GM21528 (cell line): ENCODE measurements around the gene C5orf47.

Experiments
- ATAC-seq: cut with Tn5 transposase; IDR thresholded peaks from one replicate; pipeline ENCODE4 v1.9.1; 2021; ENCODE audit warnings: mild to moderate bottlenecking, moderate library complexity; ENCODE audit not compliant: unreplicated experiment, low FRiP score

C5orf47 gene

GRCh38 chr5:173988554-173989431, at the start of gene C5orf47:
TSS of gene C5orf47 (plus strand) at chr5:173989170. CDS start at chr5:173989264, 94 bp downstream.
- no peak for ATAC-seq

- ATAC-seq, result no peak
These were observed 48.7 kb upstream of the C5orf47 start for GRCh38 chr5:173940269-173940668.

GRCh38 chr5:173941102-173941501, 47.9 kb upstream of the C5orf47 start:
- ATAC-seq, result no peak

GRCh38 chr5:173941758-173942401, 47.1 kb upstream of the C5orf47 start:
- ATAC-seq, result no peak

- ATAC-seq, result no peak
These were observed 44.5 kb upstream of the C5orf47 start for GRCh38 chr5:173944511-173944910.

GRCh38 chr5:173945160-173945559, 43.8 kb upstream of the C5orf47 start:
- no peak for ATAC-seq

GRCh38 chr5:173946323-173946722, 42.6 kb upstream of the C5orf47 start:
- no peak for ATAC-seq

GRCh38 chr5:173950829-173951228, 38.1 kb upstream of the C5orf47 start:
- no peak for ATAC-seq

- no peak for ATAC-seq
These were observed 35.4 kb upstream of the C5orf47 start for GRCh38 chr5:173953528-173954090.

GRCh38 chr5:173954671-173955521, 34.1 kb upstream of the C5orf47 start:
- ATAC-seq, result no peak

GRCh38 chr5:173960986-173961385, 28.0 kb upstream of the C5orf47 start:
- ATAC-seq, result no peak

GRCh38 chr5:173961418-173961817, 27.6 kb upstream of the C5orf47 start:
- ATAC-seq, result no peak

- no peak for ATAC-seq
These were observed 26.5 kb upstream of the C5orf47 start for GRCh38 chr5:173962436-173962972.

- no peak for ATAC-seq
These were observed 25.7 kb upstream of the C5orf47 start for GRCh38 chr5:173963182-173963838.

GRCh38 chr5:173963867-173964441, 25.0 kb upstream of the C5orf47 start:
- ATAC-seq, result no peak

GRCh38 chr5:173964506-173964905, 24.5 kb upstream of the C5orf47 start:
- ATAC-seq, result no peak

- no peak for ATAC-seq
These were observed 21.7 kb upstream of the C5orf47 start for GRCh38 chr5:173967241-173967640.

GRCh38 chr5:173968154-173968797, 20.7 kb upstream of the C5orf47 start:
- no peak for ATAC-seq
